ENCODE measurements around the gene KIF16B. TPM values are rescaled to one million over a fixed set of nuclear protein-coding genes. Genes with fewer than 3 reads are reported as not detected.

Gene KIF16B
- total and polyA plus RNA-seq, 10 of the 15 experiments (the other 5 are each of a cell fraction or from before 2014, with no cell fraction given): 0.21 to 5.2 (median 3.0) TPM

DNA sequence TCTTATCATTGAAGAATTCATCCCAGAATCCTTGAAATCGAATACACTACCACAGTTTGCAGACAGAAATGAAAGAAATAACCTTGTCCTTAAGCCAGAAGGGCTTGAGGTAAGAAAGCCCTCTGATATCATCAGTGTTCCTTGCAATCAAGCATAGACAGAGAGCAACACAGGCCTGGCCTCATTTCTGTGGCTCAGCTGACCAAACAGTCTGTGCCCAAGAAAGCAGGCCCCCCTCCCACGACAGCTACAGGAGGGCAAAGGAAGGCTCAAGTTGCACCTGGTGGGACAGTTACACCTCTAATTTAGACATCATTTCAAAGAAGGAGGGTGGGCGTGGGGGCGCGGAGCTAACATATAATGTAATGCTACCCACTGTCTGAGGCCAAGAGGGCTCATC lies 21.6 kb downstream of the KIF16B start (continued):
- TF ChIP-seq, protein P1, sequence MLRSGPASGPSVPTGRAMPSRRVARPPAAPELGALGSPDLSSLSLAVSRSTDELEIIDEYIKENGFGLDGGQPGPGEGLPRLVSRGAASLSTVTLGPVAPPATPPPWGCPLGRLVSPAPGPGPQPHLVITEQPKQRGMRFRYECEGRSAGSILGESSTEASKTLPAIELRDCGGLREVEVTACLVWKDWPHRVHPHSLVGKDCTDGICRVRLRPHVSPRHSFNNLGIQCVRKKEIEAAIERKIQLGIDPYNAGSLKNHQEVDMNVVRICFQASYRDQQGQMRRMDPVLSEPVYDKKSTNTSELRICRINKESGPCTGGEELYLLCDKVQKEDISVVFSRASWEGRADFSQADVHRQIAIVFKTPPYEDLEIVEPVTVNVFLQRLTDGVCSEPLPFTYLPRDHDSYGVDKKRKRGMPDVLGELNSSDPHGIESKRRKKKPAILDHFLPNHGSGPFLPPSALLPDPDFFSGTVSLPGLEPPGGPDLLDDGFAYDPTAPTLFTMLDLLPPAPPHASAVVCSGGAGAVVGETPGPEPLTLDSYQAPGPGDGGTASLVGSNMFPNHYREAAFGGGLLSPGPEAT (IDR thresholded peaks at IDR 0.05; ENCODE audit: low read depth): no peak
- TF ChIP-seq ZSCAN29 (IDR thresholded peaks at IDR 0.05) (no peak), POLR2A (IDR thresholded peaks at IDR 0.05; ENCODE audit: low read depth, low read length) (no peak), KDM1A (IDR thresholded peaks at IDR 0.05; ENCODE audit: borderline replicate concordance) (no peak), ESRRA (IDR thresholded peaks at IDR 0.05; ENCODE audit: low read length) (no peak), CHD4 (IDR thresholded peaks at IDR 0.05) (no peak)
- TF ChIP-seq, protein P2, sequence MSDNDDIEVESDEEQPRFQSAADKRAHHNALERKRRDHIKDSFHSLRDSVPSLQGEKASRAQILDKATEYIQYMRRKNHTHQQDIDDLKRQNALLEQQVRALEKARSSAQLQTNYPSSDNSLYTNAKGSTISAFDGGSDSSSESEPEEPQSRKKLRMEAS (IDR thresholded peaks at IDR 0.05; ENCODE audit: low read depth, low read length): no peak
- TF ChIP-seq, protein P3, sequence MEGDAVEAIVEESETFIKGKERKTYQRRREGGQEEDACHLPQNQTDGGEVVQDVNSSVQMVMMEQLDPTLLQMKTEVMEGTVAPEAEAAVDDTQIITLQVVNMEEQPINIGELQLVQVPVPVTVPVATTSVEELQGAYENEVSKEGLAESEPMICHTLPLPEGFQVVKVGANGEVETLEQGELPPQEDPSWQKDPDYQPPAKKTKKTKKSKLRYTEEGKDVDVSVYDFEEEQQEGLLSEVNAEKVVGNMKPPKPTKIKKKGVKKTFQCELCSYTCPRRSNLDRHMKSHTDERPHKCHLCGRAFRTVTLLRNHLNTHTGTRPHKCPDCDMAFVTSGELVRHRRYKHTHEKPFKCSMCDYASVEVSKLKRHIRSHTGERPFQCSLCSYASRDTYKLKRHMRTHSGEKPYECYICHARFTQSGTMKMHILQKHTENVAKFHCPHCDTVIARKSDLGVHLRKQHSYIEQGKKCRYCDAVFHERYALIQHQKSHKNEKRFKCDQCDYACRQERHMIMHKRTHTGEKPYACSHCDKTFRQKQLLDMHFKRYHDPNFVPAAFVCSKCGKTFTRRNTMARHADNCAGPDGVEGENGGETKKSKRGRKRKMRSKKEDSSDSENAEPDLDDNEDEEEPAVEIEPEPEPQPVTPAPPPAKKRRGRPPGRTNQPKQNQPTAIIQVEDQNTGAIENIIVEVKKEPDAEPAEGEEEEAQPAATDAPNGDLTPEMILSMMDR (IDR thresholded peaks at IDR 0.05 in 2 of 3, conservative IDR thresholded peaks at IDR 0.05 in 1 of 3; ENCODE audit: control insufficient read depth in 2 of 3, extremely low read depth in 1 of 3, insufficient read depth in 1 of 3, low read depth in 3 of 3, low read length in 3 of 3): no peak
- TF ChIP-seq, protein P4, sequence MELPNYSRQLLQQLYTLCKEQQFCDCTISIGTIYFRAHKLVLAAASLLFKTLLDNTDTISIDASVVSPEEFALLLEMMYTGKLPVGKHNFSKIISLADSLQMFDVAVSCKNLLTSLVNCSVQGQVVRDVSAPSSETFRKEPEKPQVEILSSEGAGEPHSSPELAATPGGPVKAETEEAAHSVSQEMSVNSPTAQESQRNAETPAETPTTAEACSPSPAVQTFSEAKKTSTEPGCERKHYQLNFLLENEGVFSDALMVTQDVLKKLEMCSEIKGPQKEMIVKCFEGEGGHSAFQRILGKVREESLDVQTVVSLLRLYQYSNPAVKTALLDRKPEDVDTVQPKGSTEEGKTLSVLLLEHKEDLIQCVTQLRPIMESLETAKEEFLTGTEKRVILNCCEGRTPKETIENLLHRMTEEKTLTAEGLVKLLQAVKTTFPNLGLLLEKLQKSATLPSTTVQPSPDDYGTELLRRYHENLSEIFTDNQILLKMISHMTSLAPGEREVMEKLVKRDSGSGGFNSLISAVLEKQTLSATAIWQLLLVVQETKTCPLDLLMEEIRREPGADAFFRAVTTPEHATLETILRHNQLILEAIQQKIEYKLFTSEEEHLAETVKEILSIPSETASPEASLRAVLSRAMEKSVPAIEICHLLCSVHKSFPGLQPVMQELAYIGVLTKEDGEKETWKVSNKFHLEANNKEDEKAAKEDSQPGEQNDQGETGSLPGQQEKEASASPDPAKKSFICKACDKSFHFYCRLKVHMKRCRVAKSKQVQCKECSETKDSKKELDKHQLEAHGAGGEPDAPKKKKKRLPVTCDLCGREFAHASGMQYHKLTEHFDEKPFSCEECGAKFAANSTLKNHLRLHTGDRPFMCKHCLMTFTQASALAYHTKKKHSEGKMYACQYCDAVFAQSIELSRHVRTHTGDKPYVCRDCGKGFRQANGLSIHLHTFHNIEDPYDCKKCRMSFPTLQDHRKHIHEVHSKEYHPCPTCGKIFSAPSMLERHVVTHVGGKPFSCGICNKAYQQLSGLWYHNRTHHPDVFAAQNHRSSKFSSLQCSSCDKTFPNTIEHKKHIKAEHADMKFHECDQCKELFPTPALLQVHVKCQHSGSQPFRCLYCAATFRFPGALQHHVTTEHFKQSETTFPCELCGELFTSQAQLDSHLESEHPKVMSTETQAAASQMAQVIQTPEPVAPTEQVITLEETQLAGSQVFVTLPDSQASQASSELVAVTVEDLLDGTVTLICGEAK (IDR thresholded peaks at IDR 0.05; ENCODE audit: borderline replicate concordance): no peak
- TF ChIP-seq, protein P5, sequence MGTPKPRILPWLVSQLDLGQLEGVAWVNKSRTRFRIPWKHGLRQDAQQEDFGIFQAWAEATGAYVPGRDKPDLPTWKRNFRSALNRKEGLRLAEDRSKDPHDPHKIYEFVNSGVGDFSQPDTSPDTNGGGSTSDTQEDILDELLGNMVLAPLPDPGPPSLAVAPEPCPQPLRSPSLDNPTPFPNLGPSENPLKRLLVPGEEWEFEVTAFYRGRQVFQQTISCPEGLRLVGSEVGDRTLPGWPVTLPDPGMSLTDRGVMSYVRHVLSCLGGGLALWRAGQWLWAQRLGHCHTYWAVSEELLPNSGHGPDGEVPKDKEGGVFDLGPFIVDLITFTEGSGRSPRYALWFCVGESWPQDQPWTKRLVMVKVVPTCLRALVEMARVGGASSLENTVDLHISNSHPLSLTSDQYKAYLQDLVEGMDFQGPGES (IDR thresholded peaks at IDR 0.05): no peak

All from GM12878 (cell line).